ENCODE results near the gene TUBA3C. TPM values are rescaled to one million over a fixed set of nuclear protein-coding genes. Genes with fewer than 3 reads are reported as not detected.
"Not testable (repeated sequence)": the region's sequence is repeated elsewhere in the genome, so short reads cannot be mapped to it uniquely, and the experiment has no call there.

The TUBA3C gene
- not detected for polyA plus RNA-seq (2013, experiment 1 of 2; ENCODE audit: insufficient read length)
- polyA plus RNA-seq (2013, experiment 2 of 2; ENCODE audit: insufficient read length) = not detected

GRCh38 chr13:19181621-19182485 is at the start of gene TUBA3C:
Gene TUBA3C, minus strand, starts transcription at chr13:19181824. Its CDS starts 77 bp downstream, at chr13:19181747.
- DNase-seq = no peak

DNA sequence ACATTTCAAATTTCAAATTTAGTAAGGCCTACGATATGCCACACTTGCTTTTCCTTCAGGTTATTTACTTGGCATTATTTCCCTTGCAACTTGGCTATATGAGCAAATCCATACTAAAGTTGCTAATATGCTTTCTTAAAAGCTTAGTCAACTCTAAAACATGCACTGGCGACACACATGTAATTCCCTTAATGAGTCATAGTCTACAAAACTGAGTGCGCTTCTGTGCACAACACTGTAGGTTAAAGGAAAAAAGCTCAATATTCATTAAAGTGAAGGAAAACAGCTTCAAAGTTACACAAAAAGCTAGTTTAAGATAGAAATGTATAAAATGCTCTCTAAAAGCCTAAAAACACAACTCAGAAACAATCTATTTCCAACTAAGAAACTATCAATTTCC is 25.8 kb upstream of the TUBA3C start:
- not testable (repeated sequence) for DNase-seq

- DNase-seq = not testable (repeated sequence)
Measured at GRCh38 chr13:19192622-19193021, 11.0 kb upstream of the TUBA3C start.

DNA sequence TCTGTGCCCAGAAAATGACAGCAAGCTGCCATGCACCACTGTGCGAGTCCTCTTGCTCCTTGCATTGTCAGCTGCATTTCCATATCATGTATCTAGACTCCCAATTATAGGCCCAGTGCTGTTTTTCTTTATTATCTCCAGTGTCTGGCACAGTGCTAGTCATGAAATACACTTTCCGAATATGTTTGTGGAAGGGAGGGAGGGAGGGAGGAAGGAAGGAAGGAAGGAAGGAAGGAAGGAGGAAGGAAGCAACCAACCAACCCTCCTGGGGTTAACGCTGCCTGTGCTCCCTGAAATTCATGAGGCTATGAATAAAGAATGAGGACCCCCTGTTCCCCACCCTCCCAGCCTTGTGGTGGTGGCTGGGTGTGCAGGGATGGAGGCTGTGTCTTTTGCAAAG is 8.3 kb upstream of the TUBA3C start:
- DNase-seq = not testable (repeated sequence)

GRCh38 chr13:19189368-19189767 is 7.7 kb upstream of the TUBA3C start:
- DNase-seq = not testable (repeated sequence)

GRCh38 chr13:19185865-19186645 is 4.4 kb upstream of the TUBA3C start:
- DNase-seq = no peak

GRCh38 chr13:19185086-19185864 is 3.7 kb upstream of the TUBA3C start:
- DNase-seq = no peak

DNA sequence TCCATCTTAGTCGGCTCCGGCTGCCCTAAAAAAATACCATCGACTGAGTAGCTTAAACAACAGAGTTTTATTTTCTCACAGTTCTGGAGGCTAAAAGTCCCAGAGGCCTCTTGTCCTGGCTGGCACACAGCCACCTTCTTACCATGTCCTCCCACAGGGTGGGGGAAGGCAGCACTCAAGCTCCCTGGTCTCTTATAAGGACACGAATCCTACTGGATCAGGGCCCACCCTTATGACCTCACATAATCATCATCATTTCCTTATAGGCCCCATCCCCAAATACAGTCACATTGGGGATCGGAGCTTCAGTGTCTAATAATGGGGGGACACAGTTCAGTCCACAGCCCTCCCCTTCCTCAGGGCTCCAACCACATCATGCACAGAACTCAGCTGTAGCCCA is 2.6 kb upstream of the TUBA3C start:
- DNase-seq = no peak

GRCh38 chr13:19183676-19184075 is 2.1 kb upstream of the TUBA3C start:
- DNase-seq = no peak

DNA sequence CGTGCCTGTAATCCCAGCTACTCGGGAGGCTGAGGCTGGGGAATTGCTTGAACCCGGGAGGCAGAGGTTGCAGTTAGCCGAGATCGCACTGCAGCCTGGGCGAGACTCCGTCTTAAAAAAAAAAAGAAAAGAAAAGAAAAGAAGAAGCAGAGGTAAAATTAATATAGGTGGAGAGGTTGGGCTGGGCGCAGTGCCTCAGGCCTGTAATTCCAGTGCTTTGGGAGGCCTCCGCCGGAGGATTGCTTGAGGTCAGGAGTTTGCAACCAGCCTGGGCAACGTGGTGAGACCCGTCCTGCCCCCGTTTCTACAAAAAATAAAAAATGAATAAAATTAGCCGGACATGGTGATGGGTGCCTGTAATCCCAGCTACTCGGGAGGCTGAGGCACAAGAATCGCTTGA is 912 bp upstream of the TUBA3C start:
- DNase-seq = no peak

DNA sequence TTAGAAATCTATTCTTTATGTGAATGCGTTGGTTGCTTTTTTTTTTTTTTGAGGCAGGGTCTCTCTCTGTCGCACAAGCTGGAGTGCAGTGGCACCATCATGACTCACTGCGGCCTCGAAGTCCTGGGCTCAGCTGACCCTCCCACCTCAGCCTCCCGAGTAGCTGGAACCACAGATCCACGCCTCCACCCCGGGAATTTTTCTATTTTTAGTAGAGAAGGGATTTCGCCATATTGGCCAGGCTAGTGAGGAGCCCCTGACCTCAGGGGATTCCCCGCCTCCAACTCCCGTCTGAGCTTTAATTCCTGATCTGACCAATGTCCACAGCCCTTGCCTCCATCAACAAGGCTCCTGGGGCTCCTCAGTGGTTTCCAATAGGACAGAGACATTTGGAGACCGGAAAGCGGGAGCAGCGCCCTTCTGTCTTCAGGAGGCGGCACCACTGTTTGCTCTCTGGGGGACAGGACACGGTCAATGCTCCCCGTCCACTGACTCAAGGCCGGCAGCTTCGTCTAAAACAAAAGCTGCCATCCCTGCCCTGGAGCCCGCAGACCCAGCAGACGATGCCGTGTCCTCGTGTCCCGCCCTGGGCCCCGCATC is 503 bp downstream of the TUBA3C start:
- no peak for DNase-seq

DNA sequence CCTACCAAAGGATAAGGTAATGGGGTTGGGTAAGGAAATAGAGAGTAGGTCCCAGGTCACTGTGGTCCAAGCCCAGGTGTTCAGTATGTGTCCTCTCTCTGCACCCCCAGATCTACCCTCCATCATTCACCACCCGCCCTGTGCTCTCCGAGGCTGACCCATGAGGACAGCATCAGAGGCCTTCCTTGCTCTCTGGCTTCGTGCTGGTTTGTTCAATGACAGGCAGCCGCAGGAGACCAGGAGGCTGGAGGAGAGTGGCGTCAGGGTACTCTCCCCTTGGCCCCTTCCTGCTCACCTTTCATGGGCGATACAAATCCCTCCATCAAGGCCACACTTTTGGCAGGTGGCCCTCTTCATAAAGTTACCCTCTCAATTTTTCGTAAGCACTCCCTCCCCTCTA is 1.7 kb downstream of the TUBA3C start:
- no peak for DNase-seq

- no peak for DNase-seq
Measured at GRCh38 chr13:19178901-19179593, 2.6 kb downstream of the TUBA3C start.

DNA sequence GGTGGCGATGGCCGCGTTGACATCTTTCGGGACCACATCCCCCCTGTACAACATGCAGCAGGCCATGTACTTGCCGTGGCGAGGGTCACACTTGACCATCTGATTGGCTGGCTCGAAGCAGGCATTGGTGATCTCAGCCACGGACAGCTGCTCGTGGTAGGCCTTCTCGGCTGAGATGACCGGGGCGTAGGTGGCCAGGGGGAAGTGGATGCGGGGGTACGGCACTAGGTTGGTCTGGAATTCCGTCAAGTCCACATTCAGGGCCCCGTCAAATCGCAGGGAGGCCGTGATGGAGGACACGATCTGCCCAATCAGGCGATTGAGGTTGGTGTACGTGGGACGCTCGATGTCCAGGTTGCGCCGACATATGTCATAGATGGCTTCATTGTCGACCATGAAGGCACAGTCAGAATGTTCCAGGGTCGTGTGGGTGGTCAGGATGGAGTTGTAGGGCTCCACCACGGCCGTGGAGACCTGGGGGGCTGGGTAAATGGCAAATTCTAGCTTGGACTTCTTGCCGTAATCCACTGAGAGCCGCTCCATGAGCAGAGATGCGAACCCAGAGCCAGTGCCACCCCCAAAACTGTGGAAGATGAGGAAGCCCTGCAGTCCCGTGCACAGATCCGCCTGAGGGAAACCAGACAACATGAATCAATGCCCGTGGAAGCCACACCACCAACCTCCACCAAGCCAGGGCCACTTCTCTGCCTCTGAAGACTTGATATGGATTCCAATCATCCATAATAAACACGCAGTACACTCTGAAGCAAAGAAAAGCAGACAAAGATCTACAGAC is 4.4 kb downstream of the TUBA3C start:
- DNase-seq = not testable (repeated sequence)

DNA sequence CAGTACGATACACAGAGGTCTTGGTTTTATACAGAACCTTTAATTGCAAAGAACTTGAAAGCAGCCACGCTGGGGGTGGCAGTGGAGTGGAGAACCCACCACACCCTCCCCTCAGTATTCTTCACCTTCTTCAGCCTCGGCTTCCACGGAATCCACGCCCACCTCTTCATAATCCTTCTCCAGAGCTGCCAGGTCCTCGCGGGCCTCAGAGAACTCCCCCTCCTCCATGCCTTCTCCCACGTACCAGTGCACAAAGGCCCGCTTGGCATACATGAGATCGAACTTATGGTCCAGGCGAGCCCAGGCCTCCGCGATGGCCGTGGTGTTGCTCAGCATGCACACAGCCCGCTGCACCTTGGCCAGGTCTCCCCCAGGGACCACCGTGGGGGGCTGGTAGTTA is 7.9 kb downstream of the TUBA3C start:
- DNase-seq = no peak

DNA sequence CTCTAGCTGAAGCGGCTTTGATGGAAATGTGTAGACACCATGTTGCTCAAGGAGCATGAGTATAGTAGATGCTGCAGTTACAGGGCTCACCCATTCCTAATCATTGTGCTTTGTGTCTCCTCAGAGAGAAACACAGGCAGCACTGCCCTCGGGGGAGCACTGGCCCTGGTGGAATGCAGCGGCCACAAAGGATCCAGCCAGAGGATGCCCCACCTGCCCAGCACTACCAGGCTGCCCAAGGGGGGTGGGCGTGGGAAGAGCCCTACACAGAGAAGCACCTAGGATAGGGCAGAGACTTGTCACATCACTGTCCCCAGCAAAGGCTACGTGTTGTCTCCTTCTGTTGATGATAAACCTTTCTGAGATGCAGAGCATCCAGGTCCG is 9.0 kb downstream of the TUBA3C start:
- DNase-seq = no peak

DNA sequence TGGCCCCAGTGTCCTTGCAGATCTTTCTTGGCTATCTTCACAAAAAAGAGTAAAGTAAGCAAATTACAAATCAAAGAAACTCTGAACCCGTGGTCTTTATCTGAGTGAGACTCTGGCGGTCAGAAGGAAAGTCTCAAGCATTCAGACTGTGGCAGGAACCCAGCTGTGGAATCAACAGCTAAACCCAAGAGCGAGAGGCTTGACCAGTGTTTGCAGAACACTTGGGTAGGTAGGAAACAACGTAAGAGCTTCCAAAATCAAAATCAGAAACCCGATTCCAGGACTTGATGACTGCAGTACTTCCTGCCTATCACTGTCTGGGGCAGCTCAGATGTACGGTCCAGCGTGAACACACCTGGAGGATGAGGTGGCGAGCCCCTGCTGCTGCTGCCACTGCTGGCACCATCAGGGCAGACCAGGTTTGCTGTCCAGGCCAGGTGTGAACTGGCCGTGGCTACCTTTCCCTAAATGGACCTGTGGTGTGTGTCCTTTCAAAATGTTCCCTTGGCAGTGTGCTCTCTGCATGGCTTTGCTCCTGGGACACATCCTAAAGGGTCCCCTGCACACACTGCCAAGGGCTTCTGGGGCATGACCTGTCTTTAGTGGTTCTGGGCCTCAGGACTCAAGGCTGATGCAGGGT is 9.5 kb downstream of the TUBA3C start:
- no peak for DNase-seq

GRCh38 chr13:19171563-19171962 is 10.1 kb downstream of the TUBA3C start:
- no peak for DNase-seq

DNA sequence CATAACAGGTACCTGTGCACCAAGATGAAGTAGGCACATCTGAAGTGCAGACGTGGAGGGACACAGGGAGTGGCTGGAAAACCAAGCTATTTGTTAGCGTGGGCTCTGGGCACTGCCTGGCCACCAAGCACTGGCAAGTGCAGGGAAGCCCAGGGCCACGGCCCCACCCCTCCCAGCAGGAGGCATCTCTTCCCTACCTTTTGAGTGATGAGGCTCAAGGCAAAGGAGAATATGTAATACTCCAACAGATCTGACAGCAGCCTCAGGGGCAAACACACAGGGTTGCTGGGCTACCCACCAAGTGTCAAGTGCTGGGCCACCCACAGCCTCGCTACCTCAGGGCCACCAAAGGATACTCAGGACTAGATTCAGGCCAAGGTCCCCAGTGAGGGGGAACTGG is 11.6 kb downstream of the TUBA3C start:
- no peak for DNase-seq

GRCh38 chr13:19169496-19169895 is 12.1 kb downstream of the TUBA3C start:
- no peak for DNase-seq
